Measurements from ENCODE around the gene HBA1.

Gene HBA1

DNA sequence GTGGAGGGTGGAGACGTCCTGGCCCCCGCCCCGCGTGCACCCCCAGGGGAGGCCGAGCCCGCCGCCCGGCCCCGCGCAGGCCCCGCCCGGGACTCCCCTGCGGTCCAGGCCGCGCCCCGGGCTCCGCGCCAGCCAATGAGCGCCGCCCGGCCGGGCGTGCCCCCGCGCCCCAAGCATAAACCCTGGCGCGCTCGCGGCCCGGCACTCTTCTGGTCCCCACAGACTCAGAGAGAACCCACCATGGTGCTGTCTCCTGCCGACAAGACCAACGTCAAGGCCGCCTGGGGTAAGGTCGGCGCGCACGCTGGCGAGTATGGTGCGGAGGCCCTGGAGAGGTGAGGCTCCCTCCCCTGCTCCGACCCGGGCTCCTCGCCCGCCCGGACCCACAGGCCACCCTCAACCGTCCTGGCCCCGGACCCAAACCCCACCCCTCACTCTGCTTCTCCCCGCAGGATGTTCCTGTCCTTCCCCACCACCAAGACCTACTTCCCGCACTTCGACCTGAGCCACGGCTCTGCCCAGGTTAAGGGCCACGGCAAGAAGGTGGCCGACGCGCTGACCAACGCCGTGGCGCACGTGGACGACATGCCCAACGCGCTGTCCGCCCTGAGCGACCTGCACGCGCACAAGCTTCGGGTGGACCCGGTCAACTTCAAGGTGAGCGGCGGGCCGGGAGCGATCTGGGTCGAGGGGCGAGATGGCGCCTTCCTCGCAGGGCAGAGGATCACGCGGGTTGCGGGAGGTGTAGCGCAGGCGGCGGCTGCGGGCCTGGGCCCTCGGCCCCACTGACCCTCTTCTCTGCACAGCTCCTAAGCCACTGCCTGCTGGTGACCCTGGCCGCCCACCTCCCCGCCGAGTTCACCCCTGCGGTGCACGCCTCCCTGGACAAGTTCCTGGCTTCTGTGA, at the start of gene HBA1:
TSS of gene HBA1 (plus strand) at position 204 of the 906 bp plus-strand sequence. CDS start at position 241, 37 bp downstream.
- TF ChIP-seq POLR2A (IDR thresholded peaks at IDR 0.05; ENCODE audit: low read length): peak; percentile 74
- DNase-seq: peak; percentile 59 to 72

DNA sequence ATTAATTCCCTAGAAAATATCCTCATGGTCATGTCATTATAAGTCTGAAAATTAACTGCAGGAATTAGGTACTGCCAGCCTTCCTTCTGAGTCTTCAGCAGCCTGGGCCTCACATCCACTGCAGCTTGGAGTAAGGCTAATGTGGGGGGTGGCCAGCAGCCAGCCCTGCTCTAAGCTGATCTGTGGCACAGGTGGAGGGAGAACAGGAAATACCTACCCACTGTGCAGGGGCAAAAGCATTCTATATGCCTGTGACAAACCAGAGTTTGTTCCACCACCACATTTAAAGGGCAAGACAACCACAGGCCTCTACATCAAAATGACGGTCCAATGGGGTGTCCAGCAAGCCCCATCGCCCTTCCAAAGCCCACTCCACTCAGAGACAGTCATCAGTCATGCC, 47.4 kb upstream of the HBA1 start:
- no peak for DNase-seq
- TF ChIP-seq POLR2A (IDR thresholded peaks at IDR 0.05; ENCODE audit: low read length) (no peak), GATA1 (IDR thresholded peaks at IDR 0.05; ENCODE audit: low read depth, low read length) (no peak)

DNA sequence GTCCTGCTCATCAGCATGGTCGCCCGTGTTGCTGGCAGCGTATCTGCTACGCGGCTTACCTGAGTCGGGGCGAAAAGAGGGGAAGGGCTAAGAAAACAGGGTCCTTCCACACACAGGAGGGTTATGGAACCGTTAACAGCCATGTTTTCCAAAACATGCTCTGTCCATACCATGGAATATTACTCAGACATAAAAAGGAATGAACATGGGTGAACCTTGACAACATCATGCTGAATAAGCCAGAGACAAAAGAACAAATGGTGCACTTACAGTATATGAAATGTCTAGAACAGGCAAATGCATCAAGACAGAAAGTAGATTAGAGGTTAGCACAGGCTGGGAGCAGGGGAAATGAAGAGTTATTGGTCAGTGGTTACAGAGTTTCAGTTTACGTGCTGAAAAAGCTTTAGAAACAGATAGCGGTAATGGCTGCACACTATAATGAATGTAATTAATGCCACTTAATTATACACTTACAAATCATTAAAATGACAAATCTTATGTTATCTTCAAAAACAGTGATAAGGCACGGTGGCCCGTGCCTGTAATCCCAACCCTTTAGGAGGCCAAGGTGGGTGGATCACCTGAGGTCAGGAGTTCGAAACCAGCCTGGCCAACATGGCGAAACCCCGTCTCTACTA, 45.8 kb upstream of the HBA1 start:
- DNase-seq: no peak
- TF ChIP-seq GATA1 (IDR thresholded peaks at IDR 0.05; ENCODE audit: low read depth, low read length): no peak
- TF ChIP-seq POLR2A (IDR thresholded peaks at IDR 0.05; ENCODE audit: low read length): no peak

DNA sequence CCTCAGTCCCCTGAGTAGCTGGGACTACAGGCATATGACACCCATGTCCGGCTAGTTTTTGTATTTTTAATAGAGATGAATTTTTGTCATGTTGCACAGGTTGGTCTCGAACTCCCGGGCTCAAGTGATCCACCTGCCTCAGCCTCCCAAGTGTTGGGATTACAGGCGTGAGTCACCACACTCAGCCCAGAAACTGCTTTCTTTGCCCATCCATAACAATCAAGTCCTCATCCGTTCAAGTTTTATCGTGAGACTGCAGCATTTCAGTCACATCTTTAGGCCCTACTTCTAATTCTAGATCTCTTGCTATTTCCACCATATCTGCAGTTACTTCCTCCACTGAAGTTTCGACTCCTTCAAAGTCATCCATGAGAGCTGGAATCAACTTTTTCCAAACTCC, 44.4 kb upstream of the HBA1 start:
- TF ChIP-seq GATA1 (IDR thresholded peaks at IDR 0.05; ENCODE audit: low read depth, low read length) (no peak), POLR2A (IDR thresholded peaks at IDR 0.05; ENCODE audit: low read length) (no peak)
- DNase-seq: no peak

DNA sequence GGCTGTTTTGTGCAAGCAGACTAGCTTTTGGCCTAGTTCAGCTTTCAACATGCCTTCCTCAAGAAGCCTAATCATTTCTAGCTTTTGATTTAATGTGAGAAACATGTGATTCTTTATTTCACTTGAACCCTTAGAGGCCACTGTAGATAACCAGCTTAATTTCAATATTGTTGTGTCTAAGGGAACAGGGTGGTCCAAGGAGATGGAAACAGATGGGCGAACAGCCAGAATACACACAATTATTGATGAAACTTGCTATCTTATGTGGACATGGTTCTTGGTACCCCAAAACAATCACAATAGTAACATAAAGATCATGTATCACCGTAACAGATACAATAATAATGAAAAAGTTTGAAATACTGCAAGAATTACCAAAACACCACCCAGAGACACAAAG, 42.8 kb upstream of the HBA1 start:
- DNase-seq: peak; percentile 51 to 78
- no peak for TF ChIP-seq POLR2A (IDR thresholded peaks at IDR 0.05; ENCODE audit: low read length)
- TF ChIP-seq GATA1 (IDR thresholded peaks at IDR 0.05; ENCODE audit: low read depth, low read length): no peak

DNA sequence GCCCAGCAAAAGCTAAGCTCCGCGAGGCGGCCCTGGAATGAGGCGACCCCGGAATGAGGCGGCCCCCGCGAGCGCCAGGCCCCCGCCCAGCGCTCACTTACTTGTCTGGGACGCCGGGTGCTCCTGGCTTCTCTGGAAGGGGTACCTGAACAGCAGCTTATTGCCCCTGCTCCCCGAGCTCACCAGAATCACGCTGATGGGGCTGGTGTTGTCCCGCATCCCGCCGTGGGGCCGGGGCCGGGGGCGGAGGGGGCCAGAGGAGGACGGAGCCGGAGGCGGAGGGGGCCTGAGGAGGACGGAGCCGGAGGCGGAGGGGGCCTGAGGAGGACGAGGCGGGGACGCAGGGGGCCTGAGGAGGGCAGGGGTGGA, 38.4 kb upstream of the HBA1 start:
- no peak for TF ChIP-seq POLR2A (IDR thresholded peaks at IDR 0.05; ENCODE audit: low read length)
- TF ChIP-seq GATA1 (IDR thresholded peaks at IDR 0.05; ENCODE audit: low read depth, low read length): no peak

DNA sequence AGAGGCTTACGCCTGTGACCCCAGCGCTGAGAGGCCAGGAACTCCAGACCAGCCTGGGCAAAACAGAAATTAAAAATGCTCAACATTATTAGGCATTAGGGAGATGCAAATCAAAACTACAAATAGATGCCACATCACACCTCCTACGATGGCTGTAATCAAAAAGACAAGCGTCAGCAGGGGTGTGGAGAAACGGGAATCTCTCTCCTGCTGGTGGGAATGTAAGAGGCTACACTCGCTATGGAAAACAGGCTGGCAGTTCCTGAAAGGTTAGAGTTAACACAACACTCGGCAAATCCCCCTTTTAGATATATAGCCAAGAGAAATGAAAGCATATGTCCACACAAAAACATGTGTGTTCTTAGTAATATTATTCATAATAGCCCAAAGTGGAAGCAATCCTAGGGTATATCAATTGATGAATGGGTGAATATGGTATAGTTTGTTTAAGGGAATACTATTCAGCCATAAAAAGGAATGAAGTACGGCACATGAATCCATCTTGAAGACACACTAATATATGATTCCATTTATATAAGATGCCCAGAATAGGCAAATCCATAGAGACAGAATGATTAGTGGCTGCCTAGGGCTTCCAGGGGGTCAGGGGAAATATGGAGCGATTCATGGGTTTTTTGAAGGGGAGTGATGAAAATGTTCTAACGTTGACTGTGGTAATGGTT, 36.2 kb upstream of the HBA1 start:
- DNase-seq: no peak
- no peak for TF ChIP-seq POLR2A (IDR thresholded peaks at IDR 0.05; ENCODE audit: low read length)
- TF ChIP-seq GATA1 (IDR thresholded peaks at IDR 0.05; ENCODE audit: low read depth, low read length): no peak

More for the DNA sequence above, 38.4 kb upstream of the HBA1 start:
- peak; percentile 65 to 66 for DNase-seq

DNA sequence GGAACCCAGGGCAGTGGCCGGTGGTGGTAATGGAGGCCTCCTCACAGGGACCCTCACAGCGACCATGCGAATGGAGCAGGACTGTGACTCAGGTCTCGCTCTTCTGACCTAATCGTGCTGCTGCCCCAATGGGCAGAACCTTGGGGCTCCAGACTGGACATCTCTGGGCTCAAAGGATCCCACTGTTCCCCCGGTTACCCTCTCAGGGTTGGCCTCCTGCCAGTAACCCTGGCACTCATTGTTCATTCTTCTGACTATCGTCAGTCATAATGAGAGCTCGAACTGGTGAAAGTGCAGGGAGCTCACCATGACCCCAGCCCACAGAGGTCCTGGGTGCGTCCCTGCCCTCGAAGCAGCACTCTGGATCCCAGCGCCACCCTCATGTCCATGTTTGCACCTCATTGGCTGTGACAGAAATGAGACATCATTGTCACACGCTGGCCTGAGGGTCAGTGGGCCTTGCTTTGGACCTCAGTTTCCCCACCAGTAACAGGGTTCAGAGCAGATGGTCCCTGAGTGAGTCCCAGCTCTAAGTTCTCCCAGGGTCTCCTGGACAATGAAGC, 34.0 kb upstream of the HBA1 start:
- DNase-seq: peak; percentile 52 to 65
- TF ChIP-seq GATA1 (IDR thresholded peaks at IDR 0.05; ENCODE audit: low read depth, low read length): no peak
- no peak for TF ChIP-seq POLR2A (IDR thresholded peaks at IDR 0.05; ENCODE audit: low read length)

DNA sequence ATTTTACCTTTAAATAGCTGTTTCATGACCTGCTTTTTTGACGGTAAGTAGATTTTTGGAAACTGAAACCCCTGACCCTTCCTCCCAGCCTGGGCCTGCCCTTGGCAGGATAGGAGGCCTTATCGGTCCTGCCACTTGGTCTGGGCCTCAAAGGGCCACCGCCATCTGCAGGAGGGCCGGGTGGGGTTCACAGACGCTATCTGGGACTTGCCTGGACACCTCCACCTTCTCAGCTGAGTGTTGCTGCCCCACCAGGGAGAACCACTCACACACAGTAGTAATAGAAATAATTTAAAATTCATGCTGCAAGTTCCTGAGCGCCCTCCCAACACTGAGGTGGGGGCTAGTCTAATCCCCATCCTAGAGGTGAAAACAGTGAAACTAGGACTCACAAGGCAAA, 33.4 kb upstream of the HBA1 start:
- DNase-seq: peak; percentile 93 to 97
- TF ChIP-seq GATA1 (IDR thresholded peaks at IDR 0.05; ENCODE audit: low read depth, low read length) (peak; percentile 54), POLR2A (IDR thresholded peaks at IDR 0.05; ENCODE audit: low read length) (peak; percentile 58)

DNA sequence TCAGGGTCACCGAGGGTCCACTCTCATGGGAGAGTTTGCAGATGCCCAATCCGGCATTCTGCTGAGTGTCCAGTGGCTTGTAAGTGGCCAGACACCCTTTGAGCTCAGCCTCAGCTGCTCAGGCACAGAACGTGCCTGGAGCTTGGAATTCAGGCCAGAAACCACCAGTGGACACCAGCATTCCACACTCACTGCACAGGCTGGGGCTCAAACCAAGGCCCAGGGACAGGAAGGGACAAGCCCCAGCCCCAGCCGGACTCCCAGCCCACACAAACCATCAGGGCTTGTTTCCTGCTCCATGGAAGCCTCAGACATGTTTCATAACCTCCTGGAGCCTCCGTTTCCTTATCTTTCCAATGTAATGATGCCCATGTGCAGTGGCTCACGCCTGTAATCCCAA, 33.0 kb upstream of the HBA1 start:
- TF ChIP-seq GATA1 (IDR thresholded peaks at IDR 0.05; ENCODE audit: low read depth, low read length): no peak
- peak; percentile 37 for TF ChIP-seq POLR2A (IDR thresholded peaks at IDR 0.05; ENCODE audit: low read length)

DNA sequence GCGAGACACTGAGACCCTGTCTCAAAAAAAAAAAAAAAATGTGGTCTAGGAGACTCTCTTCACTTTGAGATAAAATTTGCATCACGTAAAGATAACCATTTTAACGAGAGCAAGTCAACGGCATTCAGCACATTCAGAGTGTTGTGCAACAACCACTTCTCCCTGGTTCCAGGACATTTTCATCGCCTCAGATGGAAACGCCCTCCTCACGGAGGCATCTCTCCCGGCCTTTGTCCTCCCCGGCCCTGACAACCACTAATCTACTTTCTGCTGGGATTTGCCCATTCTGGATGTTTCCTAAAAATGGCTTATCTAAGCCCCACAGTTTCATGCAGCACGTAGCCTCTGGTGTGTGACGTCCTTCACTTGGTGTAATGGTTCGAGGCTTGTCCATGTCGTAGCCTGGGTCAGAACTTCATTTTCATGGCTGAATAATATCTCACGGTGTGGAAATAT, 31.7 kb upstream of the HBA1 start:
- TF ChIP-seq POLR2A (IDR thresholded peaks at IDR 0.05; ENCODE audit: low read length) (no peak), GATA1 (IDR thresholded peaks at IDR 0.05; ENCODE audit: low read depth, low read length) (no peak)
- DNase-seq: peak in 1 of 2 experiments; percentile 52

More for the DNA sequence above, 33.0 kb upstream of the HBA1 start:
- DNase-seq: no peak

DNA sequence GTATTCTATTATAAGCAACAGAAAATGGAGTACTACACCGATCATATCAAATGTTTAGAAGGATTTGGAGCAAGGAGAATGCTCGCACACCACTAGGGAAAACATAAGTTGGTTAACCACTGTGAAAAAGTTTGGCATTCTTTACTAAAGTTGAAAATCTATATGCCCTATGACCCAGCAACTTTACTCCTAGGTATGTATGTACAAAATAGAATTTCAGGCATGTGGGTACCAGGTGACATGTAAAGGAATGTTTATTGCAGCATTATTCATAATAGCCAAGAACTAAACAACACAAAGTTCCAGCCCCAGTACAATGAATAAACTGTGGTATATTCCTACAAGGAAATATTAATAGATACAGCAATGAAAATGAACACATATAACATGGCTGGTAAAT, 29.8 kb upstream of the HBA1 start:
- TF ChIP-seq POLR2A (IDR thresholded peaks at IDR 0.05; ENCODE audit: low read length) (no peak), GATA1 (IDR thresholded peaks at IDR 0.05; ENCODE audit: low read depth, low read length) (no peak)
- no peak for DNase-seq

DNA sequence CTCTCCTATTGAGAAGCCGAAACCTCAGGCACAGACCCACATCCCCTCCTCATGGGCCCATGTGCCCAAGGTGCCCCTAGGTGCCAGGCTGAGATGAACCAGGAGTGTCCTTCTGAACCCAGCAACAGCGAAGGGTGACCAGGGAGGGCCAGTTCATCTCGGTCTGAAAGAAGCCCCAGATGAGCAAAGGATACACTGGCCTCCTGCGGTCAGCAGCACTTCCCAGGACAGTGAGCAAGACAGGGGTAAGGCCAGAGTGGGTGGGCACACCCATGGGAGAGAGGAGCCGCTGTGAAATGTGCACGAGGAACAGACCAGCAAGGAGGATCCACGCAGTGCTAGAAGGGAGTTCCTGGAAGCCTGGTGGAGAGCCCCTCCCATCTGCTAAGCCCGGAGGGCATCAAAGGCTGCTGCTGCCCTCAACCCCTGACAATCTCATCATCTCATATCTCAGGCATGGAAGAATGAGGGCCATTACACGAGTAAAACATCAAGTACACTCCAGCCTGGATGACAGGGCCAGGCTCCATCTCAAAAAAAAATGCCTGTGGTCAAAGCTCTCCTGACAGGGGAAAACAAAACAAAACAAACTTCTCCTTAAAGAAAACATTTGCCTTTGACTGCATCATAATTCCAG, 27.3 kb upstream of the HBA1 start:
- peak; percentile 41 to 51 for DNase-seq

More for the DNA sequence above, 27.3 kb upstream of the HBA1 start:
- TF ChIP-seq GATA1 (IDR thresholded peaks at IDR 0.05; ENCODE audit: low read depth, low read length) (no peak), POLR2A (IDR thresholded peaks at IDR 0.05; ENCODE audit: low read length) (no peak)

All from erythroblast (primary cell).